HepG2 (cell line): ENCODE data around the gene LEF1. TPM values are rescaled to one million over a fixed set of nuclear protein-coding genes. Genes with fewer than 3 reads are reported as not detected.

ENCODE experiments used
- ATAC-seq: fragments of 200-7000 bp; cut with Tn5 transposase; 3 replicates; pipeline ENCODE4 v1.9.1; 2020; ENCODE audit warnings: mild to moderate bottlenecking, moderate library complexity
- BruUV-seq: library from RNA; stranded (reverse); fragments of 400-500 nt; replicated peaks from 2 replicates; lab custom pipeline; 2021; lab: Mats Ljungman, UMichigan
- CTCF ChIA-PET: fragments of 300-600 bp; formaldehyde crosslinking; extraction: SDS; loops from one replicate; lab custom pipeline; 2021; ENCODE audit warnings: low total read pairs, inconsistent platforms, low intra/inter-chr PET ratio; lab: Yijun Ruan, JAX
- POLR2A ChIA-PET: fragments of 350-600 bp; sonication (Branson Sonifier 250); formaldehyde crosslinking; loops from one replicate; lab custom pipeline; 2020; ENCODE audit warnings: antibody characterized with exemption, inconsistent platforms; lab: Yijun Ruan, JAX
- DNase-seq: peaks from one replicate; pipeline ENCODE4 v3.0.0-alpha.2; 2015; ENCODE audit warnings: low spot score
- FAIRE-seq: peaks from 3 replicates; lab custom pipeline; 2011; peaks lifted over from hg19 to GRCh38; lab: Jason Lieb, UNC
- H2AFZ ChIP-seq: one replicate; pipeline ENCODE4 v1.6.1; 2011; ENCODE audit warnings: low read length, inconsistent platforms
- H3K27ac ChIP-seq: fragments of 300-600 bp; 3 replicates; pipeline ENCODE4 v1.8.0; 2011; ENCODE audit warnings: mixed run types, mild to moderate bottlenecking, mixed read lengths, low read length, inconsistent platforms; ENCODE audit not compliant: insufficient read depth; ENCODE audit errors: extremely low read length
- H3K27me3 ChIP-seq, 2 experiments: fragments of 200-600 bp in 1 of 2; 2 replicates in 1 of 2; 3 replicates in 1 of 2; pipeline versions ENCODE4 v1.6.0 to v1.8.0; 2011; ENCODE audit warnings: low read length in 2 of 2, mild to moderate bottlenecking in 2 of 2, moderate library complexity in 2 of 2, inconsistent platforms in 1 of 2; ENCODE audit not compliant: insufficient read depth in 2 of 2, control insufficient read depth in 1 of 2
- H3K36me3 ChIP-seq, 2 experiments: fragments of 200-600 bp in 1 of 2; replicated peaks in 1 of 2; 2 replicates in 1 of 2; 3 replicates in 1 of 2; pipeline versions ENCODE4 v1.5.1 to v1.8.0; 2011; ENCODE audit warnings: low read length in 2 of 2, inconsistent platforms in 1 of 2; ENCODE audit not compliant: insufficient read depth in 2 of 2, control insufficient read depth in 1 of 2
- H3K4me1 ChIP-seq: 2 replicates; pipeline ENCODE4 v1.5.1; 2012; ENCODE audit warnings: low read length, inconsistent platforms; ENCODE audit not compliant: insufficient read depth
- H3K4me2 ChIP-seq: 2 replicates; pipeline ENCODE4 v1.6.0; 2011; ENCODE audit warnings: low read depth, low read length, inconsistent platforms
- H3K4me3 ChIP-seq, 3 experiments: fragments of 200-600 bp in 1 of 3; sonication (generic), shearing (Covaris generic) in 1 of 3; replicated peaks in 1 of 3; 2 replicates each; pipeline ENCODE4 v1.5.1; 2011 to 2016; ENCODE audit warnings: low read length in 3 of 3, inconsistent platforms in 2 of 3, low read depth in 2 of 3, mild to moderate bottlenecking in 2 of 3, control low read depth in 1 of 3, mixed read lengths in 1 of 3; ENCODE audit not compliant: insufficient read depth in 1 of 3
- H3K79me2 ChIP-seq: one replicate; pipeline ENCODE4 v1.6.1; 2011; ENCODE audit warnings: low read length, inconsistent platforms; ENCODE audit not compliant: insufficient read depth
- H3K9ac ChIP-seq: 2 replicates; pipeline ENCODE4 v1.6.0; 2011; ENCODE audit warnings: mild to moderate bottlenecking, low read depth, low read length, inconsistent platforms; ENCODE audit not compliant: insufficient read depth
- H3K9me3 ChIP-seq: 2 replicates; pipeline ENCODE4 v1.5.1; 2012; ENCODE audit warnings: mild to moderate bottlenecking, low read length
- H4K20me1 ChIP-seq: 2 replicates; pipeline ENCODE4 v1.6.0; 2011; ENCODE audit warnings: inconsistent platforms, mild to moderate bottlenecking, low read length, moderate library complexity; ENCODE audit not compliant: insufficient read depth
- AHR ChIP-seq: IDR thresholded peaks from 2 replicates; pipeline ENCODE4 v1.6.1; 2018; ENCODE audit warnings: missing genetic modification reagents, missing compliant biosample characterization
- EHMT2 ChIP-seq: fragments of 200-600 bp; sonication (generic); IDR thresholded peaks from 2 replicates; pipeline ENCODE4 v1.7.0; 2017; ENCODE audit warnings: antibody characterized with exemption, low read depth, low read length, borderline replicate concordance
- HNRNPUL1 ChIP-seq: fragments of 200-400 bp; formaldehyde crosslinking; IDR thresholded peaks from 2 replicates; pipeline ENCODE4 v1.6.1; 2017; ENCODE audit warnings: low read depth, mild to moderate bottlenecking, low read length, moderate library complexity
- IKZF1 ChIP-seq: fragments of 450-650 bp; IDR thresholded peaks from 2 replicates; pipeline ENCODE4 v1.7.1; 2016
- KAT7 ChIP-seq: IDR thresholded peaks from 2 replicates; pipeline ENCODE4 v1.6.1; 2018; ENCODE audit warnings: borderline replicate concordance, missing compliant biosample characterization
- KDM1A ChIP-seq: IDR thresholded peaks from 2 replicates; pipeline ENCODE4 v1.6.1; 2016; ENCODE audit warnings: missing compliant biosample characterization
- RBM39 ChIP-seq: fragments of 200-400 bp; formaldehyde crosslinking; IDR thresholded peaks from one replicate; pipeline ENCODE4 v1.6.1; 2018; ENCODE audit warnings: antibody characterized with exemption, mild to moderate bottlenecking, low read depth, low read length; ENCODE audit not compliant: poor library complexity, severe bottlenecking
- TCF7L2 ChIP-seq: IDR thresholded peaks from 2 replicates; pipeline ENCODE4 v1.6.1; 2011; ENCODE audit warnings: mild to moderate bottlenecking, low read depth, low read length, moderate library complexity
- THYN1 ChIP-seq: sonication (generic); formaldehyde crosslinking; IDR thresholded peaks from 2 replicates; pipeline ENCODE4 v1.8.1; 2023; ENCODE audit warnings: low read depth, mild to moderate bottlenecking, moderate library complexity, missing genetic modification reagents, borderline replicate concordance
- YEATS2 ChIP-seq: sonication (generic); formaldehyde crosslinking; IDR thresholded peaks from 2 replicates; pipeline ENCODE4 v1.4.0; 2020; ENCODE audit warnings: missing genetic modification reagents, borderline replicate concordance
- ZMYM2 ChIP-seq: sonication (generic); formaldehyde crosslinking; IDR thresholded peaks from 2 replicates; pipeline ENCODE4 v1.8.0; 2022; ENCODE audit warnings: mild to moderate bottlenecking, missing genetic modification reagents
- ZNF430 ChIP-seq: sonication (generic); formaldehyde crosslinking; IDR thresholded peaks from 2 replicates; pipeline ENCODE4 v1.9.0; 2021; ENCODE audit warnings: mild to moderate bottlenecking, missing genetic modification reagents
- ZNF546 ChIP-seq: sonication (generic); formaldehyde crosslinking; conservative IDR thresholded peaks from 2 replicates; pipeline ENCODE4 v1.8.1; 2023; ENCODE audit warnings: mild to moderate bottlenecking, missing genetic modification reagents
- ZNF781 ChIP-seq: sonication (generic); formaldehyde crosslinking; IDR thresholded peaks from 2 replicates; pipeline ENCODE4 v1.5.1; 2020; ENCODE audit warnings: borderline replicate concordance, mild to moderate bottlenecking, missing genetic modification reagents; ENCODE audit errors: not compliant biosample characterization
- WGBS: methylation state at CpG from one replicate; pipeline ENCODE4 v1.1.6; 2017; ENCODE audit warnings: low lambda C conversion rate; 5-methylcytosine and 5-hydroxymethylcytosine counted together
- in situ Hi-C: cut with HindIII; loops from 2 replicates; pipeline ENCODE4 v1.10.0; 2017; ENCODE audit warnings: low pct_unique_long_range_greater_than_20kb; ENCODE audit not compliant: extremely low pct_ligation_motif_present
- intact Hi-C: fragments of 100-400 bp; cut with micrococcal nuclease; formaldehyde crosslinking; loops from one replicate; pipeline ENCODE4 v1.10.0; 2022; ENCODE audit not compliant: unreplicated experiment
- polyA plus RNA-seq, 8 experiments: library from polyadenylated mRNA; depleted of rRNA in 3 of 8; stranded (reverse) in 7 of 8; unstranded in 1 of 8; fragments of >200 nt; fragmentation: Illumina TruSeq in 4 of 8; extraction: Trizol in 4 of 8; gene quantifications; 2 replicates each; pipeline versions ENCODE4 v1.2.1 to v1.2.3, GENCODE V29; 2011 to 2016; ENCODE audit warnings: low read depth in 4 of 8, missing spikeins in 1 of 8, mixed read lengths in 1 of 8; ENCODE audit not compliant: insufficient read depth in 1 of 8
- total RNA-seq, 5 experiments: library from RNA; depleted of rRNA; stranded (reverse); fragments of >200 nt; fragmentation: Illumina TruSeq; extraction: Trizol; gene quantifications; 2 replicates each; pipeline ENCODE4 v1.2.3, GENCODE V29; 2016; ENCODE audit warnings: low read depth in 1 of 5

LEF1 gene
- total and polyA plus RNA-seq, 2 of the 13 experiments (the other 11 are each of a cell fraction or from before 2014, with no cell fraction given) = 0.22 to 0.29 TPM

DNA sequence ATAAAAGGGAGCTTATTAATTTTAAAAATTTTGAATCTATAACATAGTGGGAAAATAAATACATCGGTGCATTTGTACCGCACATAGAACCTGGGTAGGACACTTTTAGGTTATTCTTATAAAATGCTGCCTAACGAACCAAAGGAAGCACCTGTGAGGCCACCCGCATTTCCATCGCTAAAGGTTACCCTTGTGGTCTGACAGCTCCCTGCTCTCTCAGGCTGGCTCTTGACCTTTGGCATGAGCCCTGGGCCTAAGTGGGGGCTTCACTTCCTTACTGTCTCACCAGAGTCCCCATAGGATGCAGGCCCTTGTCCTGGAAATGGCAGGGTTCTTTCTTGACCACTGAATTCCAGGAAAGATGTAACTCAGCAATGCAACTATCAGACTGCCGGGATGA, 133.0 kb downstream of the LEF1 start:
- ChIA-PET POLR2A (no interaction called here), CTCF (no interaction called here)
- H2AFZ ChIP-seq = no peak overlapping the region
- in situ Hi-C loops (loop anchor here (25.0 kb wide), 1 partner anchor 452 kb away; no protein-coding TSS in a partner anchor), intact Hi-C loops (no loop called here)
- H4K20me1 ChIP-seq = no peaks in the 10 kb centered on the region
- H3K4me1 ChIP-seq = no peaks in the 10 kb centered on the region
- no peak for DNase-seq
- no peak overlapping the region for H3K9ac ChIP-seq
- H3K79me2 ChIP-seq = no peaks in the 10 kb centered on the region
- H3K27me3 ChIP-seq = no peaks in the 10 kb centered on the region
- H3K36me3 ChIP-seq = 0 out of 5 replicates have a peak, but pooled peaks cover 2 to 7% of the 10 kb centered on the region in 2 experiments
- BruUV-seq = no TSS peak
- no peak for ATAC-seq
- TF ChIP-seq ZNF781 (CRISPR knock-in tag) (no peak), ZMYM2 (CRISPR knock-in tag) (no peak)
- no peak for FAIRE-seq
- no peak overlapping the region for H3K4me3 ChIP-seq
- H3K27ac ChIP-seq = no peak overlapping the region
- 98% methylated on average over 6 of the region's 6 CpGs for WGBS
- no peaks in the 10 kb centered on the region for H3K9me3 ChIP-seq
- H3K4me2 ChIP-seq = no peak overlapping the region

DNA sequence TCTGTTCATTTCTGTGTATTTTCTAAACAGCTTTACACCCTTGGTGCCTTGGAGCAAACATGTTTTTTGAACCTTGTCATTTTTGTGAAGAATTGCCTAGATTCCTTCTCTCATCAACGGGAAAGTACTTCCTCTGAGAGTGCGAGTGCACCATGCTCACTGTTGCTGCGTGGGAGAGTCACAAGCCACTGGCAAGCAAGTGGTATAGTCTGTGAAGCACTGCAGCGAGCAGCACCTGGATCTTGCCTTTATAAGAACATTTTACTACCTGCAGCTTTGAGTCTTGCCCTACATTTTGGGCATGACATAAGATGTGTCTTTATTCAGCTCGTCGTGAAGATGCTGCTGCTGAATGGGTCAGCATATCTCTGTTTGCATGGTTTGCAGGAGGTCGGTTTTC, 134.2 kb downstream of the LEF1 start:
- WGBS = 96% methylated on average over 7 of the region's 7 CpGs
- Histone ChIP-seq H2AFZ (no peak overlapping the region), H3K9me3 (no peaks in the 10 kb centered on the region), H3K4me1 (no peaks in the 10 kb centered on the region), H3K27ac (no peak overlapping the region), H3K4me2 (no peak overlapping the region), H4K20me1 (no peaks in the 10 kb centered on the region), H3K36me3 (peaks cover 3 to 12% of the 10 kb centered on the region in 2 experiments; a peak in 2 of 5 replicates), H3K9ac (no peak overlapping the region), H3K27me3 (no peaks in the 10 kb centered on the region), H3K4me3 (no peak overlapping the region), H3K79me2 (no peaks in the 10 kb centered on the region)
- FAIRE-seq (no peak), DNase-seq (no peak), ATAC-seq (no peak)
- BruUV-seq = no TSS peak
- intact Hi-C loops = loop anchor here (5.0 kb wide), 1 partner anchor 478 kb away; no protein-coding TSS in a partner anchor
- POLR2A ChIA-PET = no interaction called here
- in situ Hi-C loops = loop anchor here (25.0 kb wide), 1 partner anchor 453 kb away; no protein-coding TSS in a partner anchor
- TF ChIP-seq KAT7 = no peak
- no peak for TF ChIP-seq IKZF1
- no peak for TF ChIP-seq THYN1 (CRISPR knock-in tag)
- no peak for TF ChIP-seq YEATS2
- no peak for TF ChIP-seq AHR (CRISPR knock-in tag)
- TF ChIP-seq HNRNPUL1 = no peak
- no peak for TF ChIP-seq TCF7L2
- TF ChIP-seq ZNF546 = no peak
- no peak for TF ChIP-seq ZNF430 (CRISPR knock-in tag)
- TF ChIP-seq RBM39 = no peak
- TF ChIP-seq KDM1A (CRISPR knock-in tag) = no peak
- no peak for TF ChIP-seq EHMT2
- CTCF ChIA-PET = no interaction called here
